Neural progenitor cell (in vitro differentiated cells): ENCODE results near the gene ARID4B. TPM values are rescaled to one million over a fixed set of nuclear protein-coding genes. Genes with fewer than 3 reads are reported as not detected.

Experiments used
- DNase-seq: peaks from one replicate; pipeline ENCODE4 v3.0.0-alpha.2; 2016; ENCODE audit warnings: low spot score
- H2AFZ ChIP-seq: fragments of 200-600 bp; sonication (generic); replicated peaks from 2 replicates; pipeline ENCODE4 v1.6.1; 2016; ENCODE audit warnings: antibody characterized with exemption
- H3F3A ChIP-seq: fragments of 200-600 bp; sonication (generic); 2 replicates; pipeline ENCODE4 v1.6.1; 2016; ENCODE audit warnings: antibody characterized with exemption, low read depth
- H3K27ac ChIP-seq: fragments of 200-600 bp; sonication (generic); 2 replicates; pipeline ENCODE4 v1.5.1; 2016; ENCODE audit warnings: mild to moderate bottlenecking
- H3K27me3 ChIP-seq: fragments of 200-600 bp; sonication (generic); 2 replicates; pipeline ENCODE4 v1.6.1; 2016; ENCODE audit warnings: mild to moderate bottlenecking, moderate library complexity
- H3K36me3 ChIP-seq: fragments of 200-600 bp; sonication (generic); 2 replicates; pipeline ENCODE4 v1.5.1; 2016
- H3K4me1 ChIP-seq: fragments of 200-600 bp; sonication (generic); 2 replicates; pipeline ENCODE4 v1.6.1; 2016; ENCODE audit warnings: mixed run types
- H3K4me2 ChIP-seq: fragments of 200-600 bp; sonication (generic); 2 replicates; pipeline ENCODE4 v1.6.1; 2016
- H3K4me3 ChIP-seq: fragments of 200-600 bp; sonication (generic); 2 replicates; pipeline ENCODE4 v1.5.1; 2016
- H3K79me2 ChIP-seq: fragments of 200-600 bp; sonication (generic); 2 replicates; pipeline ENCODE4 v1.6.1; 2016; ENCODE audit warnings: low read depth
- H3K9ac ChIP-seq: fragments of 200-600 bp; sonication (generic); 2 replicates; pipeline ENCODE4 v1.6.1; 2016
- H3K9me3 ChIP-seq: fragments of 200-600 bp; sonication (generic); 2 replicates; pipeline ENCODE4 v1.5.1; 2016; ENCODE audit warnings: low read depth
- H4K20me1 ChIP-seq: fragments of 200-600 bp; sonication (generic); 2 replicates; pipeline ENCODE4 v1.6.1; 2016; ENCODE audit warnings: low read depth
- H3K27ac Mint-ChIP-seq: 3 replicates; pipeline ENCODE4 v1.8.0; 2021; ENCODE audit warnings: mixed read lengths
- H3K27me3 Mint-ChIP-seq: 2 replicates; pipeline ENCODE4 v1.8.0; 2022; ENCODE audit warnings: low read depth, mild to moderate bottlenecking, inconsistent platforms, moderate library complexity, mixed read lengths; ENCODE audit not compliant: insufficient read depth
- H3K36me3 Mint-ChIP-seq: 3 replicates; pipeline ENCODE4 v1.8.0; 2021; ENCODE audit warnings: mixed read lengths
- H3K4me1 Mint-ChIP-seq: 3 replicates; pipeline ENCODE4 v1.8.0; 2021; ENCODE audit warnings: mixed read lengths
- H3K4me3 Mint-ChIP-seq: 3 replicates; pipeline ENCODE4 v1.8.0; 2021; ENCODE audit warnings: mild to moderate bottlenecking, moderate library complexity, mixed read lengths
- H3K9me3 Mint-ChIP-seq: 3 replicates; pipeline ENCODE4 v1.8.0; 2020; ENCODE audit warnings: mixed read lengths
- CTCF ChIP-seq: fragments of 200-600 bp; sonication (generic); IDR thresholded peaks from 2 replicates; pipeline ENCODE4 v1.5.1; 2017; ENCODE audit warnings: antibody characterized with exemption, mild to moderate bottlenecking
- EZH2 ChIP-seq: fragments of 200-600 bp; sonication (generic); IDR thresholded peaks from 2 replicates; pipeline ENCODE4 v1.6.1; 2017; ENCODE audit warnings: antibody characterized with exemption, mild to moderate bottlenecking, moderate library complexity
- EZH2phosphoT487 ChIP-seq: fragments of 200-600 bp; sonication (generic); IDR thresholded peaks from 2 replicates; pipeline ENCODE4 v1.6.1; 2017; ENCODE audit warnings: antibody characterized with exemption
- total RNA-seq: library from RNA; depleted of rRNA; stranded (reverse); fragments of >200 nt; gene quantifications from 2 replicates; pipeline ENCODE4 v1.2.3, GENCODE V29; 2015; ENCODE audit warnings: low replicate concordance

ARID4B gene
- total RNA-seq, 1 donor from 2014 or later, result 65.8 TPM

- Histone ChIP-seq H4K20me1 (no peaks in the 10 kb centered on the region), H3K4me1 (no peaks in the 10 kb centered on the region), H3K27me3 (no peaks in the 10 kb centered on the region), H3K27ac (no peak overlapping the region), H2AFZ (no peak overlapping the region), H3K36me3 (peaks cover 21% of the 10 kb centered on the region), H3K79me2 (peaks cover 14% of the 10 kb centered on the region), H3K9me3 (no peaks in the 10 kb centered on the region), H3F3A (peaks cover 3% of the 10 kb centered on the region), H3K4me2 (no peak overlapping the region), H3K4me3 (no peak overlapping the region), H3K9ac (no peak overlapping the region)
- no peaks in the 10 kb centered on the region for H3K4me1 Mint-ChIP-seq
- no peak overlapping the region for H3K4me3 Mint-ChIP-seq
- H3K27me3 Mint-ChIP-seq, result no peaks in the 10 kb centered on the region
- peaks cover 31% of the 10 kb centered on the region for H3K36me3 Mint-ChIP-seq
- H3K9me3 Mint-ChIP-seq, result no peaks in the 10 kb centered on the region
- DNase-seq, result no peak
- no peak overlapping the region for H3K27ac Mint-ChIP-seq
- TF ChIP-seq CTCF (no peak), EZH2 (no peak), EZH2phosphoT487 (no peak)
Observed at GRCh38 chr1:235152235-235152634, 175.7 kb downstream of the ARID4B start.

DNA sequence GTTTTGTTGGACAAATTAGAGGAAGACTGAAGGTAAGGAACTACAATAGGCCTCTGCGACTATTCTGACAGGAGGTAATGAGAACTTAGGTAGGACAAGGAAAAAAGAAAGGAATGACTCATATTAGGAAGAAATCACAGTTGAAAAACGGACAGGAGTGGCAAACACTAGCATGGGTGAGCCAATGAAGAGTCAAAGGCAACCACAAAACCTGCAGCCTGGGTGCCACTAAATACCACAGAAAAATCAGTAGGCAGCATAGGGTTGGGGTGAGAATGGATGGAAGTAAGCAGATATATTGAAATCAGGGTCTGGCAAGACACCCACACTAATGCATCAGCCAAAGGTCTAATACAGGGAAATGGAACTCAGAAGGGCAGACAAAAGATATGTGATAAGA, 176.9 kb downstream of the ARID4B start:
- Mint-ChIP-seq H3K27ac (no peak overlapping the region), H3K4me1 (no peaks in the 10 kb centered on the region), H3K27me3 (no peaks in the 10 kb centered on the region), H3K4me3 (no peak overlapping the region), H3K36me3 (peaks cover 35% of the 10 kb centered on the region), H3K9me3 (no peaks in the 10 kb centered on the region)
- Histone ChIP-seq H3K27ac (no peak overlapping the region), H3K9me3 (no peaks in the 10 kb centered on the region), H4K20me1 (no peaks in the 10 kb centered on the region), H3K27me3 (no peaks in the 10 kb centered on the region), H3K36me3 (peaks cover 22% of the 10 kb centered on the region), H3K4me2 (no peak overlapping the region), H3K9ac (no peak overlapping the region), H2AFZ (no peak overlapping the region), H3K4me1 (no peaks in the 10 kb centered on the region), H3K79me2 (peaks cover 4% of the 10 kb centered on the region), H3F3A (no peaks in the 10 kb centered on the region), H3K4me3 (no peak overlapping the region)
- TF ChIP-seq CTCF, result no peak
- no peak for TF ChIP-seq EZH2phosphoT487
- no peak for TF ChIP-seq EZH2
- no peak for DNase-seq

GRCh38 chr1:235149824-235150223, 178.2 kb downstream of the ARID4B start:
- H3F3A ChIP-seq, result no peaks in the 10 kb centered on the region
- no peak for DNase-seq
- H3K27me3 Mint-ChIP-seq, result no peaks in the 10 kb centered on the region

More at GRCh38 chr1:235149824-235150223, 178.2 kb downstream of the ARID4B start:
- Mint-ChIP-seq H3K36me3 (peaks cover 35% of the 10 kb centered on the region), H3K27ac (no peak overlapping the region), H3K4me3 (no peak overlapping the region), H3K9me3 (no peaks in the 10 kb centered on the region), H3K4me1 (no peaks in the 10 kb centered on the region)
- no peak overlapping the region for H3K4me3 ChIP-seq
- no peak overlapping the region for H3K27ac ChIP-seq
- no peaks in the 10 kb centered on the region for H3K4me1 ChIP-seq
- peaks cover 22% of the 10 kb centered on the region for H3K36me3 ChIP-seq
- no peak for TF ChIP-seq EZH2phosphoT487
- TF ChIP-seq EZH2, result no peak
- TF ChIP-seq CTCF, result no peak
- H2AFZ ChIP-seq, result no peak overlapping the region
- H3K9ac ChIP-seq, result no peak overlapping the region
- H3K4me2 ChIP-seq, result no peak overlapping the region
- no peaks in the 10 kb centered on the region for H3K9me3 ChIP-seq
- H3K27me3 ChIP-seq, result no peaks in the 10 kb centered on the region
- no peaks in the 10 kb centered on the region for H4K20me1 ChIP-seq
- H3K79me2 ChIP-seq, result peaks cover 1% of the 10 kb centered on the region
